ENCODE data around the gene WDR55.
"Not testable (repeated sequence)": the region's sequence is repeated elsewhere in the genome, so short reads cannot be mapped to it uniquely, and the experiment has no call there.

WDR55 gene

GRCh38 chr5:140633501-140633900 lies 31.2 kb upstream of the WDR55 start:
- no peak overlapping the region for H3K27ac ChIP-seq
- no peaks in the 10 kb centered on the region for H3K36me3 ChIP-seq
- no peaks in the 10 kb centered on the region for H3K9me3 ChIP-seq (ENCODE audit: severe bottlenecking)
- H3K4me3 ChIP-seq (ENCODE audit: low read depth, low read length) = peak overlapping the region; percentile 58
- no peaks in the 10 kb centered on the region for H3K27me3 ChIP-seq (ENCODE audit: insufficient read depth, low read depth, severe bottlenecking)
- no peak for DNase-seq
- no peak for TF ChIP-seq CTCF (IDR thresholded peaks at IDR 0.05; ENCODE audit: low read depth, low read length)

GRCh38 chr5:140634103-140634502 lies 30.6 kb upstream of the WDR55 start:
- no peak for DNase-seq
- Histone ChIP-seq H3K4me3 (ENCODE audit: low read depth, low read length) (no peak overlapping the region), H3K27ac (no peak overlapping the region), H3K9me3 (ENCODE audit: severe bottlenecking) (no peaks in the 10 kb centered on the region), H3K27me3 (ENCODE audit: insufficient read depth, low read depth, severe bottlenecking) (no peaks in the 10 kb centered on the region), H3K36me3 (no peaks in the 10 kb centered on the region)
- TF ChIP-seq CTCF (IDR thresholded peaks at IDR 0.05; ENCODE audit: low read depth, low read length) = no peak

GRCh38 chr5:140635291-140636257 lies 29.1 kb upstream of the WDR55 start:
- Histone ChIP-seq H3K27me3 (ENCODE audit: insufficient read depth, low read depth, severe bottlenecking) (no peaks in the 10 kb centered on the region), H3K4me3 (ENCODE audit: low read depth, low read length) (no peak overlapping the region), H3K36me3 (peaks cover under 1% of the 10 kb centered on the region), H3K9me3 (ENCODE audit: severe bottlenecking) (no peaks in the 10 kb centered on the region), H3K27ac (no peak overlapping the region)
- TF ChIP-seq CTCF (IDR thresholded peaks at IDR 0.05; ENCODE audit: low read depth, low read length) = no peak
- no peak for DNase-seq

GRCh38 chr5:140637371-140638100 lies 27.2 kb upstream of the WDR55 start:
- H3K9me3 ChIP-seq (ENCODE audit: severe bottlenecking) = no peaks in the 10 kb centered on the region
- H3K27me3 ChIP-seq (ENCODE audit: insufficient read depth, low read depth, severe bottlenecking) = no peaks in the 10 kb centered on the region

GRCh38 chr5:140638898-140639147 lies 25.9 kb upstream of the WDR55 start:
- H3K27me3 ChIP-seq (ENCODE audit: insufficient read depth, low read depth, severe bottlenecking); DNase-seq; H3K9me3 ChIP-seq (ENCODE audit: severe bottlenecking): not testable (repeated sequence)
- Histone ChIP-seq H3K36me3 (peaks cover 22% of the 10 kb centered on the region), H3K4me3 (ENCODE audit: low read depth, low read length) (peak overlapping the region; percentile 25), H3K27ac (peak overlapping the region; percentile 33; the same call in 1 of the 2 replicates)

More at GRCh38 chr5:140637371-140638100, 27.2 kb upstream of the WDR55 start:
- Histone ChIP-seq H3K36me3 (peaks cover 12% of the 10 kb centered on the region), H3K4me3 (ENCODE audit: low read depth, low read length) (no peak overlapping the region), H3K27ac (no peak overlapping the region)
- no peak for TF ChIP-seq CTCF (IDR thresholded peaks at IDR 0.05; ENCODE audit: low read depth, low read length)
- no peak for DNase-seq

Data from WERI-Rb-1 (cell line).